HG03039 (cell line): ENCODE data around the gene ABHD14A.

ENCODE experiments used
- ATAC-seq: cut with Tn5 transposase; IDR thresholded peaks from one replicate; pipeline ENCODE4 v1.9.1; 2021; ENCODE audit warnings: mild to moderate bottlenecking, moderate library complexity; ENCODE audit not compliant: unreplicated experiment

Gene ABHD14A

GRCh38 chr3:51940648-51941462 lies 34.0 kb upstream of the ABHD14A start:
- ATAC-seq, result no peak

DNA sequence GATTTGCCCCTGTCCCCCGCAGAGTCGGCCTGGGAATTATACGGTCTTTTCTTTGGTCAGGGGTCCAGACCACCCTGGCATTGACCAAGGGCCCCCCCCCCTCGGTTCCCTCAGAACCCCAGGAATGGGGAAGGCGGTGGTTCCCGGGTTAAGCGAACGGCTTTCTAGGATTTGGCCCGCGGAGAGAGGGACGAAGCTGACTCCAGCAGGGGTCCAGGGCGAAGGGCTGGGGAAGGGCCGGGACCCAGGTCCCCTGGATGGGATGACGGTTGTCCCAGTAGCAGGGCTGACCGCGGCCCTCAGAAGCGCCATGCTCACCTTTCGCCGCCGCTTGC lies 33.4 kb upstream of the ABHD14A start:
- ATAC-seq, result no peak

DNA sequence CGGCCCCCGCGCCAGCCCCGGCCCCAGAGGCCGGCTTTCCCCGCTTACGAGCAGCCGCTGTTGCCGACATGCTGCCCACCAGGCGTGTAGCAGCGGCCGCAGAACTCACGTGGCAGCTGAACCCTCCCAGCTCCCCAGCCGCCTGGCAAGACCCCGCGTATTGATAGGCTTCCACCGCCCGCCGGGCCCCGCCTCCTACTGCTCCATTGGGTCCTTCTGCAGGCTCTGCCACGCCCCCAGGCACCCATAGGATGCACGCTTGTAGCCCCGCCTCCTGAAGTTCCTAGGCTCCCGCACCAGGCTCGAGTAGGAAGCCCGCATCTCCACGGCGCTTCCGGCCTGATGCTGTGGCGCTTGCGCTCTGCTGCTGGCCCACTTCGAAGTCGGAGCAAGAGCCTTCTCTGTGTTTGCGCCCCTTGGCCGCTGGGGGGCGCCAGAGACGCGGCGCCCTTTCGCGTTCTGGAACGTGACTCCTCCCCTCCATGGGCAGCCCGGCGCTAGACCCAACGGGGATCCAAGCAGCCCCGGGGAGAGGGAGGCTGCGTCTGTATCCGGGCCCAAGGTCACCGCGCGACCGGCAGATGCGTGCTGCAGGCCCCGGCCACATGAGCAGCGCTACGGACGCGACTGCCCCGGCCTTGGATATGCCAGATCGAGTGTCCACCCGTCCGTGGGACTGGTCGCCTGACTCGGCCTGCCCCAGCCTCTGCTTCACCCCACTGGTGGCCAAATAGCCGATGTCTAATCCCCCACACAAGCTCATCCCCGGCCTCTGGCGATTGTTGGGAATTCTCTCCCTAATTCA lies 32.9 kb upstream of the ABHD14A start, which contains the start of the genes PARP3 and RRP9:
Gene PARP3, plus strand, starts transcription at position 566 of the 805 bp plus-strand sequence. CDS start 993 bp downstream, outside the sequence.
Gene RRP9, minus strand, starts transcription at position 107 of the 805 bp plus-strand sequence. Its CDS starts 37 bp downstream, at position 70.
- peak; percentile 86 for ATAC-seq

DNA sequence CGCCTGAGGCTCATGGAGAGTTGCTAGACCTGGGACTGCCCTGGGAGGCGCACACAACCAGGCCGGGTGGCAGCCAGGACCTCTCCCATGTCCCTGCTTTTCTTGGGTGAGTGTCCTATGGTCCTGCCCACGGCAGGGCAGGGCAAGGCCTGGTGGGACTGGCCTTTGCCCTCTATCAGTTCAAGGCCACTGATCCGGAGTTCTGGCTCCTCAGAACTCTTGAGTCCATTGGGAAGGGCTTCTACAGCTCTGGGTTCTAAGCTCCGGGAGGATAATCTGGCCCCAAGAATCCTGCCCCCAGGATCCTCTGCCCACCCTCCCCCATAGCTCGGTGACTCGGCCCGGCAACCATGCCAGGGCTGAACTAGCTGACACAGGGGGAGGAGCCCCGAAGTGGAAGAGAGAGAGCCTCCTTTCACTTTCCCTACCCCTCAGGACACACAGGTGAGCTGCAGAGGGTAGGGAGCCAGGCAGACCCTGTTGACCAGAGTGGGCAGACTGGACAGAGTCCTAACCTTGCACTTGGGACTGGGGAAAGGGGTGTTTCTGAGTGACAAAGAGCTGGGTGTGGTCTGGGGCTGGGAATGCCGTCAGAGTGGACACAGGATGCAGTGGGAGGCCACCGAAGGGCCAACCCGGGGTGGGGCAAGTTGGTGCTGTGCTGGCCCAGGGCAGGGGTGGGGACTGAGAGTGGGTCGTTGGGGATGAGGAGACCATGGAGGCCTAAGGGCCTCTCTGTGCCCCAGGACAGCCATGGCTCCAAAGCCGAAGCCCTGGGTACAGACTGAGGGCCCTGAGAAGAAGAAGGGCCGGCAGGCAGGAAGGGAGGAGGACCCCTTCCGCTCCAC lies 32.0 kb upstream of the ABHD14A start:
- ATAC-seq, result no peak

GRCh38 chr3:51943451-51944391 lies 31.1 kb upstream of the ABHD14A start:
- no peak for ATAC-seq

DNA sequence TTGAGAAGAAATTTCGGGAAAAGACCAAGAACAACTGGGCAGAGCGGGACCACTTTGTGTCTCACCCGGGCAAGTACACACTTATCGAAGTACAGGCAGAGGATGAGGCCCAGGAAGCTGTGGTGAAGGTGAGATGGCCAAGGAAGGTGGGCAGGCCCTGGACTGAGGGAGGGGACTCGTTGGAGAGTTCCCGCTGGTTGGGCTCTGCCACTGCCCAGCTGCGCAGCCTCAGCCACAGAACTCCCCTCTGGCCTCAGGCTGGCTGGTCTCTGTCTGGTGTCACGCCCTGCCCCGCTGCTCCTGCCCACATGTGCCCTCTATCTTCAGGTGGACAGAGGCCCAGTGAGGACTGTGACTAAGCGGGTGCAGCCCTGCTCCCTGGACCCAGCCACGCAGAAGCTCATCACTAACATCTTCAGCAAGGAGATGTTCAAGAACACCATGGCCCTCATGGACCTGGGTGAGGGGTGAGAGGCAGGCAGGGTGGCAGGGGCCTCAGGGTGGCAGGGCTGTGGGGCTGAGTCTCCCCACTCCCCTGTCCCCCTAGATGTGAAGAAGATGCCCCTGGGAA lies 30.3 kb upstream of the ABHD14A start:
- no peak for ATAC-seq

- no peak for ATAC-seq
Observed at GRCh38 chr3:51945031-51945840, 29.6 kb upstream of the ABHD14A start.

- no peak for ATAC-seq
Observed at GRCh38 chr3:51945926-51946705, 28.7 kb upstream of the ABHD14A start.

DNA sequence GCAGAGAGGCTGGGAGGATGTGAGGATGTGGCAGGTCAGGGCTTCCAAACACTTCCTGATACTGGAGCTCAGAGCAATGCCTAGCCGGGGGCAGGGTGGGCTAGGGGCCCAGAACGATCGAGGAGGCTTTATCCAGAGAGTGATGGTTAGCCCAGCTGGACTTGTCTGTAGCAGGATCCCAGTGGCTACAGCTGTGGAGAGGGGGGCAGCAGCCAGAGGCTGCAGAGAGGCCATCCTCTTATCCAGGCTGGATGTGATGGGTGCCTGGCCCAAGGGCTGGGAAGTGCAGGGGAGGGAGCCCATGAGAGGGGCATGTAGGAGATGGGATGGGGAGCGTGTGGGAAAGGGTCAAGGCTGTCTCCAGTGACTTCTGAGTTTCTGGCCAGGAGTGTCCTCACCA lies 28.1 kb upstream of the ABHD14A start:
- no peak for ATAC-seq

DNA sequence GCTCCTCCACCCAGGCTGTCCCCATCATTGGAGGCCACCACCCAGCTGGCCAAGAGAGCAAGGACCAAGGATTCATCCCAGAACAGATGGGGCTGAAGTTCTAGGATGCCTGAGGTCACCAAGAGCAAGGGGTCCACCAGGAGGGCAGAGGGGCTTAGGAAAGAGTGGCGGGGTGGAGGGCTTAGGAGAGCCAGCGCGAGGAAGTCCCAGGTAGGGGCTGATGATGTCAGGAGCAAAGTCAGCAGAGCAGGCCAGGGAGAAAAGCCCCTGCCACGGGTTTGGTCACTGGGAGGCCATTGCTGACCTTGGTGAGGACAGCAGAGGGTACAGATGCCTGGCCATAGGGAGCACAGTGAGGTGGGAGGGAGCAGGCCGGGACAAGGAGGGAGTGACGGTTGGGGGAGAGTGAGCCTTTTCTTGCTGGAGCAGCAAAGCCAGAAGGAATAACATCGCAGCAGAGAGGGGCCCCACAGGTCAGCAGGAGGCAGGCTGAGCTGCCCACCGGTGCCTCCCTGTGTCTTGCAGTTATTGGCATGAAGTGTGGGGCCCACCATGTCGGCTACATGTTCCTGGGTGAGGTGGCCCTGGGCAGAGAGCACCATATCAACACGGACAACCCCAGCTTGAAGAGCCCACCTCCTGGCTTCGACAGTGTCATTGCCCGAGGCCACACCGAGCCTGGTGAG lies 27.5 kb upstream of the ABHD14A start:
- no peak for ATAC-seq

DNA sequence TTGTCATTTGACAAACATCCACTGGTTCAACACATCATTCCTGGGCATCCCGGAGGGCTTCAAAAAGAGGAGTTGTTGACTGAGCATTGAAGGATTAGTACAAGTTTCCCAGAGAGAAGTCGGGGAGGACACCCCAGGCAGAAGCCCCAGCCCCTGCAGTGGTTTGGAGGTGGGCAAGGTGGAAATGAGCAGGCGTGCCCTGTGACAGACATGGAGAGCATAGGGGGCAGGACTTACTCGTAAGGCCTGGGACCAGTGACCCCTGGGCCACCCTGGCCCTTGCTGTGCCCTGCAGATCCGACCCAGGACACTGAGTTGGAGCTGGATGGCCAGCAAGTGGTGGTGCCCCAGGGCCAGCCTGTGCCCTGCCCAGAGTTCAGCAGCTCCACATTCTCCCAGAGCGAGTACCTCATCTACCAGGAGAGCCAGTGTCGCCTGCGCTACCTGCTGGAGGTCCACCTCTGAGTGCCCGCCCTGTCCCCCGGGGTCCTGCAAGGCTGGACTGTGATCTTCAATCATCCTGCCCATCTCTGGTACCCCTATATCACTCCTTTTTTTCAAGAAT lies 26.8 kb upstream of the ABHD14A start:
- ATAC-seq, result no peak

- no peak for ATAC-seq
Observed at GRCh38 chr3:51949121-51949520, 25.7 kb upstream of the ABHD14A start.

- ATAC-seq, result no peak
Observed at GRCh38 chr3:51950899-51951298, 24.0 kb upstream of the ABHD14A start.

GRCh38 chr3:51953445-51953844 lies 21.4 kb upstream of the ABHD14A start:
- ATAC-seq, result no peak

GRCh38 chr3:51954105-51954504 lies 20.8 kb upstream of the ABHD14A start:
- no peak for ATAC-seq

- no peak for ATAC-seq
Observed at GRCh38 chr3:51954713-51955112, 20.2 kb upstream of the ABHD14A start.
